HG03575 (cell line): ENCODE measurements around the gene BCAS3.
"Not testable (repeated sequence)": the region's sequence is repeated elsewhere in the genome, so short reads cannot be mapped to it uniquely, and the experiment has no call there.

ENCODE experiments used
- ATAC-seq: cut with Tn5 transposase; IDR thresholded peaks from one replicate; pipeline ENCODE4 v1.9.1; 2021; ENCODE audit not compliant: unreplicated experiment, insufficient number of reproducible peaks, low FRiP score; ENCODE audit errors: extremely low read depth

The BCAS3 gene

GRCh38 chr17:60740584-60740983 is 62.9 kb downstream of the BCAS3 start:
- ATAC-seq: no peak

- ATAC-seq: no peak
These were observed 63.4 kb downstream of the BCAS3 start for GRCh38 chr17:60741031-60741430.

- ATAC-seq: no peak
These were observed 65.6 kb downstream of the BCAS3 start for GRCh38 chr17:60743282-60743681.

- ATAC-seq: no peak
These were observed 66.1 kb downstream of the BCAS3 start for GRCh38 chr17:60743799-60744198.

GRCh38 chr17:60744355-60744966 is 66.8 kb downstream of the BCAS3 start:
- no peak for ATAC-seq

GRCh38 chr17:60745544-60745943 is 67.9 kb downstream of the BCAS3 start:
- ATAC-seq: no peak

- no peak for ATAC-seq
These were observed 69.6 kb downstream of the BCAS3 start for GRCh38 chr17:60747069-60747808.

- no peak for ATAC-seq
These were observed 70.6 kb downstream of the BCAS3 start for GRCh38 chr17:60748204-60748603.

- ATAC-seq: no peak
These were observed 71.4 kb downstream of the BCAS3 start for GRCh38 chr17:60749050-60749449.

- no peak for ATAC-seq
These were observed 72.1 kb downstream of the BCAS3 start for GRCh38 chr17:60749708-60750107.

- no peak for ATAC-seq
These were observed 73.0 kb downstream of the BCAS3 start for GRCh38 chr17:60750640-60751039.

- ATAC-seq: no peak
These were observed 74.2 kb downstream of the BCAS3 start for GRCh38 chr17:60751884-60752283.

- ATAC-seq: no peak
These were observed 75.4 kb downstream of the BCAS3 start for GRCh38 chr17:60752873-60753577.

- no peak for ATAC-seq
These were observed 76.5 kb downstream of the BCAS3 start for GRCh38 chr17:60754057-60754604.

GRCh38 chr17:60756798-60757197 is 79.1 kb downstream of the BCAS3 start:
- not testable (repeated sequence) for ATAC-seq

GRCh38 chr17:60757437-60757836 is 79.8 kb downstream of the BCAS3 start:
- ATAC-seq: no peak

- no peak for ATAC-seq
These were observed 82.1 kb downstream of the BCAS3 start for GRCh38 chr17:60759756-60760155.

GRCh38 chr17:60761301-60761700 is 83.7 kb downstream of the BCAS3 start:
- not testable (repeated sequence) for ATAC-seq

GRCh38 chr17:60766778-60767190 is 89.1 kb downstream of the BCAS3 start:
- ATAC-seq: no peak
